HepG2 (cell line): ENCODE data around the gene TIMM10.

ENCODE experiments used
- HNRNPL ChIP-seq: fragments of 200-400 bp; formaldehyde crosslinking; IDR thresholded peaks from 2 replicates; pipeline ENCODE4 v1.6.1; 2017; ENCODE audit warnings: mild to moderate bottlenecking, low read depth, low read length
- MXD1 ChIP-seq: sonication (generic); formaldehyde crosslinking; IDR thresholded peaks from 2 replicates; pipeline ENCODE4 v1.4.0; 2020; ENCODE audit warnings: mild to moderate bottlenecking, missing genetic modification reagents
- NFE2 ChIP-seq: sonication (generic); formaldehyde crosslinking; IDR thresholded peaks from 2 replicates; pipeline ENCODE4 v1.4.0; 2020; ENCODE audit warnings: missing genetic modification reagents
- PAWR ChIP-seq: sonication (generic); formaldehyde crosslinking; IDR thresholded peaks from 2 replicates; pipeline ENCODE4 v1.4.0; 2020; ENCODE audit warnings: missing genetic modification reagents, mild to moderate bottlenecking, borderline replicate concordance
- POLR2A ChIP-seq, 2 experiments: IDR thresholded peaks; 2 replicates each; pipeline ENCODE4 v1.6.1; 2011; ENCODE audit warnings: low read depth in 2 of 2, low read length in 2 of 2, mild to moderate bottlenecking in 1 of 2, moderate library complexity in 1 of 2; ENCODE audit not compliant: insufficient read depth in 1 of 2
- POLR2AphosphoS5 ChIP-seq: IDR thresholded peaks from 2 replicates; pipeline ENCODE4 v1.6.1; 2012; ENCODE audit warnings: low read depth, low read length
- SALL1 ChIP-seq: sonication (generic); formaldehyde crosslinking; IDR thresholded peaks from 2 replicates; pipeline ENCODE4 v1.8.0; 2022; ENCODE audit warnings: mild to moderate bottlenecking, missing genetic modification reagents
- TCF12 ChIP-seq, 2 experiments: fragments of 450-650 bp in 1 of 2; sonication (generic) in 1 of 2; formaldehyde crosslinking in 1 of 2; IDR thresholded peaks; 2 replicates each; pipeline versions ENCODE4 v1.6.1 to v1.8.0; 2017 to 2022; ENCODE audit warnings: antibody characterized with exemption in 1 of 2, mild to moderate bottlenecking in 1 of 2, missing genetic modification reagents in 1 of 2, moderate library complexity in 1 of 2
- ZNF251 ChIP-seq: sonication (generic); formaldehyde crosslinking; IDR thresholded peaks from 2 replicates; pipeline ENCODE4 v1.9.0; 2021; ENCODE audit warnings: mild to moderate bottlenecking, missing genetic modification reagents
- TF ChIP-seq, protein P1 (sequence below): conservative IDR thresholded peaks from 2 replicates; pipeline ENCODE4 v1.6.1; 2018; ENCODE audit warnings: missing genetic modification reagents
- TF ChIP-seq, protein P2 (sequence below): sonication (generic); formaldehyde crosslinking; IDR thresholded peaks from 2 replicates; pipeline ENCODE4 v1.5.0; 2020; ENCODE audit warnings: mild to moderate bottlenecking, missing genetic modification reagents, moderate library complexity

- TF ChIP-seq, protein P1, sequence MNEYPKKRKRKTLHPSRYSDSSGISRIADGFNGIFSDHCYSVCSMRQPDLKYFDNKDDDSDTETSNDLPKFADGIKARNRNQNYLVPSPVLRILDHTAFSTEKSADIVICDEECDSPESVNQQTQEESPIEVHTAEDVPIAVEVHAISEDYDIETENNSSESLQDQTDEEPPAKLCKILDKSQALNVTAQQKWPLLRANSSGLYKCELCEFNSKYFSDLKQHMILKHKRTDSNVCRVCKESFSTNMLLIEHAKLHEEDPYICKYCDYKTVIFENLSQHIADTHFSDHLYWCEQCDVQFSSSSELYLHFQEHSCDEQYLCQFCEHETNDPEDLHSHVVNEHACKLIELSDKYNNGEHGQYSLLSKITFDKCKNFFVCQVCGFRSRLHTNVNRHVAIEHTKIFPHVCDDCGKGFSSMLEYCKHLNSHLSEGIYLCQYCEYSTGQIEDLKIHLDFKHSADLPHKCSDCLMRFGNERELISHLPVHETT (CRISPR knock-in tag): no peak
- TF ChIP-seq POLR2A (IDR thresholded peaks at IDR 0.05; ENCODE audit: insufficient read depth in 1 of 2, low read depth in 2 of 2, low read length in 2 of 2) (no peak), PAWR (CRISPR knock-in tag) (no peak), MXD1 (CRISPR knock-in tag) (no peak), TCF12 (IDR thresholded peaks at IDR 0.05) (no peak), TCF12 (CRISPR knock-in tag; IDR thresholded peaks at IDR 0.05) (no peak), HNRNPL (no peak), ZNF251 (CRISPR knock-in tag) (no peak), POLR2AphosphoS5 (no peak), NFE2 (CRISPR knock-in tag) (no peak), SALL1 (CRISPR knock-in tag) (no peak)
- TF ChIP-seq, protein P2, sequence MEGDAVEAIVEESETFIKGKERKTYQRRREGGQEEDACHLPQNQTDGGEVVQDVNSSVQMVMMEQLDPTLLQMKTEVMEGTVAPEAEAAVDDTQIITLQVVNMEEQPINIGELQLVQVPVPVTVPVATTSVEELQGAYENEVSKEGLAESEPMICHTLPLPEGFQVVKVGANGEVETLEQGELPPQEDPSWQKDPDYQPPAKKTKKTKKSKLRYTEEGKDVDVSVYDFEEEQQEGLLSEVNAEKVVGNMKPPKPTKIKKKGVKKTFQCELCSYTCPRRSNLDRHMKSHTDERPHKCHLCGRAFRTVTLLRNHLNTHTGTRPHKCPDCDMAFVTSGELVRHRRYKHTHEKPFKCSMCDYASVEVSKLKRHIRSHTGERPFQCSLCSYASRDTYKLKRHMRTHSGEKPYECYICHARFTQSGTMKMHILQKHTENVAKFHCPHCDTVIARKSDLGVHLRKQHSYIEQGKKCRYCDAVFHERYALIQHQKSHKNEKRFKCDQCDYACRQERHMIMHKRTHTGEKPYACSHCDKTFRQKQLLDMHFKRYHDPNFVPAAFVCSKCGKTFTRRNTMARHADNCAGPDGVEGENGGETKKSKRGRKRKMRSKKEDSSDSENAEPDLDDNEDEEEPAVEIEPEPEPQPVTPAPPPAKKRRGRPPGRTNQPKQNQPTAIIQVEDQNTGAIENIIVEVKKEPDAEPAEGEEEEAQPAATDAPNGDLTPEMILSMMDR: no peak
Measured at GRCh38 chr11:57547854-57548377, 17.4 kb upstream of the TIMM10 start.
